ENCODE results near the gene GPR15LG.
"Not testable (repeated sequence)": the region's sequence is repeated elsewhere in the genome, so short reads cannot be mapped to it uniquely, and the experiment has no call there.

GPR15LG gene

DNA sequence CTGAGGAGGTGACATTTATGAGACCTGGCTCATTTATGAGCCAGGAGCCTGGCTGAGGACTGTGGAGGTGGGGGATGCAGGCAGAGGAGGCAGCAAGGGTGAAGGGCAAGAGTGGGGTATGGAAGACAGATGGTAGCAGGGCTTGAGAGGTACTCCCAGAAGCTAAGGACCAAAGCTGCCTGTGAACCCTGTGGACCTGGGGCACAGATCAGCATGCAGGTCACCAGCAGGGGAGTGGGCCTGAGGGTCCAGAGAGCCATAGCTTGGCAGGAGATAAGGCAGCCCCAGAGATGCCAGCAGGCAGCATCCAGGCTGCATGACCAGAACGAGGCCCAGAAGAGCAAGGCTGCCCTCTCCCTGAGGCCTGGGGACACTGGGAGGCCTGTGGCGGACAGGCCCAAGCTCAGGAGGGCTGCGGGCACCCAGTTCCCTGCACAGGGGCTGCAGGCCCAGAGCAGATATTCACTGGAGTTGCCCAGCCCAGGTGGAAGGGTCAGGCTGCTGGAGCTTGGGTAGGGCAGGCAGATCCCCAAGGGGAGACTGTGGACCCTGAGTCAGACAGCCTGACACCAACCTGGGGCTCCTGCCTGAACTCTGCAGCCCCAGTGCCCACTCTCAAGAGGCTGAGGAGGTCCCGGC, 3.4 kb downstream of the GPR15LG start:
- H3K27ac ChIP-seq, result no peak overlapping the region
- TF ChIP-seq ZFX (IDR thresholded peaks at IDR 0.05) (no peak), CTCF (conservative IDR thresholded peaks at IDR 0.05) (no peak)

DNA sequence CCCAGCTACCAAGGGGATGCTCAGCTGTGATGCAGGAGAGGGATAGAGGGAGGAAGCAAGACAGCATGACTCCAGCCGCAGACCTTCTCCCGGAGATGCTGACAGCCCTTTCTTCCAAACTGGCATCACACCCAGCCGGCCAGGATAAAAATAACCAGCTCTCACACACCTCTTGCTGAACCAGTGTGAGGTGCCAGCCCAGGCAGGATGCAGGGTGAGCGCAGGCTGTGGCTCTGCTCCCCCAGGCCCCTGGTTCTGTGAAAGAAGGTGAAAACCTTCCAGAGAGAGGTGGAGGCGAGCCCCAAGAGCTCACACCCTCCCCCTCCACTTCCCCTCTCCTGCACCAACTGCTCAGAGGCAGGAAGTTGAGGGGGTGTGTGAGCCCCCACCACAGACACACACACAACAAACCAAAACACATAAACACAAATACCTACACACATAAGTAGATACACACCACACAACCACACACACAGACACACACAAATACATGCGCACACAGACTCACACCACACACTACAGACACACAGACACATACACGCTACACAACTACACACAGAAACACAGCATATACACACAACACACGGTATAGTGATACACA, 4.0 kb downstream of the GPR15LG start:
- TF ChIP-seq CTCF (conservative IDR thresholded peaks at IDR 0.05) (no peak), ZFX (IDR thresholded peaks at IDR 0.05) (no peak)
- H3K27ac ChIP-seq, result no peak overlapping the region

GRCh38 chr10:84178160-84178609, 4.6 kb downstream of the GPR15LG start:
- TF ChIP-seq ZFX (IDR thresholded peaks at IDR 0.05) (no peak), CTCF (conservative IDR thresholded peaks at IDR 0.05) (no peak)
- no peak overlapping the region for H3K27ac ChIP-seq

- H3K27ac ChIP-seq, result no peak overlapping the region
- no peak for TF ChIP-seq CTCF (conservative IDR thresholded peaks at IDR 0.05)
- no peak for TF ChIP-seq ZFX (IDR thresholded peaks at IDR 0.05)
Observed at GRCh38 chr10:84179059-84179710, 5.6 kb downstream of the GPR15LG start.

- H3K27ac ChIP-seq, result not testable (repeated sequence)
Observed at GRCh38 chr10:84180386-84180785, 6.8 kb downstream of the GPR15LG start.

GRCh38 chr10:84181631-84182030, 8.0 kb downstream of the GPR15LG start:
- TF ChIP-seq CTCF (conservative IDR thresholded peaks at IDR 0.05), result no peak
- no peak for TF ChIP-seq ZFX (IDR thresholded peaks at IDR 0.05)
- H3K27ac ChIP-seq, result no peak overlapping the region

GRCh38 chr10:84184517-84184916, 10.9 kb downstream of the GPR15LG start:
- no peak overlapping the region for H3K27ac ChIP-seq
- TF ChIP-seq ZFX (IDR thresholded peaks at IDR 0.05), result no peak
- no peak for TF ChIP-seq CTCF (conservative IDR thresholded peaks at IDR 0.05)
